GM10248 (cell line): ENCODE measurements around the gene RAB1B.

Source experiments
- CTCF ChIA-PET: fragments of 300-600 bp; sonication (Branson Sonifier 250); formaldehyde crosslinking; extraction: SDS; loops from one replicate; lab custom pipeline; 2021; ENCODE audit warnings: antibody characterized with exemption; lab: Yijun Ruan, JAX
- POLR2A ChIA-PET: fragments of 350-650 bp; sonication (Branson Sonifier 250); formaldehyde crosslinking; extraction: SDS; loops from one replicate; lab custom pipeline; 2020; ENCODE audit warnings: antibody characterized with exemption; lab: Yijun Ruan, JAX
- DNase-seq: peaks from one replicate; pipeline ENCODE4 v3.0.0; 2012; ENCODE audit errors: extremely low spot score
- CTCF ChIP-seq: IDR thresholded peaks from 2 replicates; pipeline ENCODE4 v1.5.1; 2012; ENCODE audit warnings: mild to moderate bottlenecking, low read depth; ENCODE audit errors: extremely low read depth, missing control alignments, control extremely low read depth

RAB1B gene

GRCh38 chr11:66267379-66268243 is 828 bp upstream of the RAB1B start:
- CTCF ChIA-PET, result interaction anchor here (2.2 kb wide), 1 partner anchor 45 kb away, joined by 10 read pairs; no protein-coding TSS in a partner anchor
- DNase-seq, result peak; percentile 94

DNA sequence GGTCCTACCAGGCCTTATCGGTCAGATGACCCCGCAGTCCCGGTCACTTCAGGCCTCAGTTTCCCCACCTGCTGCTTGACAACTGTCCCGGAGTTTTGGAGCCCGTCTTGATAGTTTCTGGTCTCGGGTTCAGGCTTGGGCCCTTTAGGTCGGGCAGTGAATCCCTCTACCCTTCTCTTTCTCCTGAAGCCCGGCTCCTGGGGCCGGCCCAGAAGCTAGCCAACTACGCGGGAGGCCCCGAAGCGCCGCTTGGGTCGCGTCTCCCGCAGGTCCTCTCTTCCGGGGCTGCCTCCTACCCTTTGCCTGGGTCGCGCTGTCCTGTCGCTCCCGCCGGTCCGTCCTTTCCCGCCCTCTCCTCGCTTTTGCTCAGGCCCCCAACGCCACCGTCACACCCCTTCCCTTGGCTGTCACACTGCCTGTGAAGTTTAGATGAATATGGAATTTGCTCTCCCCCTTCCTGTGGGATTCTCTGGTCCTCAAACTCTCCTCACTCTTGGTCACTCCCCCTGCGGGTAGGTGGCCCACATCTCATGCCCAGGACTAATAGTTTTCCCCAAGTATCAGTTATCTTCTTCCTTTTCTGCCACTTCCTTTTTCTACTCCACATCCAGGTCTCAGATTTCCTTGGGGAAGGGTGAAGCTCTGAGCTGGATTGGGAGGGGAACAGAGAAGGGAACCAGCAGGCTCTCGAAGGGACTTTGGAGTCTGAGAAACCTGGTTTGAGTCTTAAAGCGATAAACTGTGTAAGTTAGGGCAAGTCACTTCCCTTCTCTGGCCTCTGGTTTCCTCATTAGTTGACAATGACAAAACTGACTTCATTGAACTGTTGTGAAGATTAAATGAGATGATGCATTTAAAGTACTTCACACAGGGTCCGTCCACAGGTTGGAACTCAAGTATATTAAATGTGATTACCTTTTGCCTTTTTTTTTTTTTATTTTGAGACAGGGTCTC is 790 bp downstream of the RAB1B start:
- ChIA-PET POLR2A (no interaction called here), CTCF (interaction anchor here (0.7 to 2.2 kb wide), 4 partner anchors 8 to 47 kb away, joined by 3 to 10 read pairs (median 3); no protein-coding TSS in a partner anchor)
- DNase-seq, result no peak

More at GRCh38 chr11:66267379-66268243, 828 bp upstream of the RAB1B start:
- POLR2A ChIA-PET, result interaction anchor here (1.0 to 1.4 kb wide), 3 partner anchors 13 to 21 kb away, joined by 3 to 5 read pairs (median 4); partner anchors contain the start of gene YIF1A
- TF ChIP-seq CTCF, result no peak

DNA sequence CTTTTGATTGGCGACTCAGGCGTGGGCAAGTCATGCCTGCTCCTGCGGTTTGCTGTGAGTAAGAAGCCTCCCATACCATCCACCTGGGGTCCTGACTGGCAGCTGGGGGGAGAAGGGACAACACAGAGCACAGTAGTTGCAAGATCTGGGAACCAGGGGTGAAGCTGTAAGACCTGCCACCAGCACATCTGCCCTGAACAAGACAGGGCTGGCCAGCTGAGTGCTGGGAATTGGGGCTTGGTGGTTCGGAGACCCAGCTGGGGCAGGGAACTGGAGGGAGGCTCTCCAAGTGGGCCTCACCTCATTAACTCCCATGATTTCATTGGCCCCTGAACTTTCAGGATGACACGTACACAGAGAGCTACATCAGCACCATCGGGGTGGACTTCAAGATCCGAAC is 3.4 kb downstream of the RAB1B start:
- no peak for TF ChIP-seq CTCF
- POLR2A ChIA-PET, result interaction anchor here (2.0 kb wide), 1 partner anchor 17 kb away, joined by 7 read pairs; the partner anchor contains the start of gene YIF1A
- no peak for DNase-seq
- CTCF ChIA-PET, result no interaction called here

More for the DNA sequence above, 790 bp downstream of the RAB1B start:
- no peak for TF ChIP-seq CTCF

GRCh38 chr11:66272596-66272995 is 4.2 kb downstream of the RAB1B start:
- TF ChIP-seq CTCF, result no peak
- DNase-seq, result no peak
- ChIA-PET POLR2A (interaction anchor here (2.0 kb wide), 1 partner anchor 16 kb away, joined by 7 read pairs; the partner anchor contains the start of gene YIF1A), CTCF (interaction anchor here (0.8 to 1.1 kb wide), 2 partner anchors 9 to 51 kb away, joined by 3 to 4 read pairs; no protein-coding TSS in a partner anchor)

DNA sequence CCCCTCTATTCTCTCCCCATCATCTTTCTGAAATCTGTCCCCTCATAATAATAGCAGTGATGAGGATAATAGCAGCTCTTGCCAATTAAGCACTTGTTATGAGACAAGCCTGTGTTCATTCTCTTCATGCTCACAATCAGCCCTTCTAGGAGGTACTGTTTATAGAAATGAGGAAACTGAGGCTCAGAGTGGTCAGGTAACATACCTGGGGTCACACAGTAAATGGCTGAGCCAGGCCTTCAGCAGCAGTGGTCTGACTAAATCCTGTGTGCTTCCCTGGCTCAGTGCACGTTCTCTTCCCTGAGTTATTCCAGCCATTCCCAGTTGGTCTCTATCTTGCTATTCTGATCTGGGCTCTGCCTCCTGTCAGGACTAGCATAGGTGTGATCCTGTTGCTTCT is 5.8 kb downstream of the RAB1B start:
- TF ChIP-seq CTCF, result no peak
- CTCF ChIA-PET, result interaction anchor here (0.9 kb wide), 1 partner anchor 16 kb away, joined by 4 read pairs; no protein-coding TSS in a partner anchor
- DNase-seq, result no peak
- POLR2A ChIA-PET, result no interaction called here

GRCh38 chr11:66275396-66275795 is 7.0 kb downstream of the RAB1B start:
- ChIA-PET POLR2A (no interaction called here), CTCF (no interaction called here)
- TF ChIP-seq CTCF, result no peak

More at GRCh38 chr11:66275396-66275795, 7.0 kb downstream of the RAB1B start:
- no peak for DNase-seq
